ENCODE results near the gene DCAF11. TPM values are rescaled to one million over a fixed set of nuclear protein-coding genes. Genes with fewer than 3 reads are reported as not detected.
"Not testable (repeated sequence)": the region's sequence is repeated elsewhere in the genome, so short reads cannot be mapped to it uniquely, and the experiment has no call there.

The DCAF11 gene
- total RNA-seq, 1 experiment from 2014 or later = 68.2 TPM

DNA sequence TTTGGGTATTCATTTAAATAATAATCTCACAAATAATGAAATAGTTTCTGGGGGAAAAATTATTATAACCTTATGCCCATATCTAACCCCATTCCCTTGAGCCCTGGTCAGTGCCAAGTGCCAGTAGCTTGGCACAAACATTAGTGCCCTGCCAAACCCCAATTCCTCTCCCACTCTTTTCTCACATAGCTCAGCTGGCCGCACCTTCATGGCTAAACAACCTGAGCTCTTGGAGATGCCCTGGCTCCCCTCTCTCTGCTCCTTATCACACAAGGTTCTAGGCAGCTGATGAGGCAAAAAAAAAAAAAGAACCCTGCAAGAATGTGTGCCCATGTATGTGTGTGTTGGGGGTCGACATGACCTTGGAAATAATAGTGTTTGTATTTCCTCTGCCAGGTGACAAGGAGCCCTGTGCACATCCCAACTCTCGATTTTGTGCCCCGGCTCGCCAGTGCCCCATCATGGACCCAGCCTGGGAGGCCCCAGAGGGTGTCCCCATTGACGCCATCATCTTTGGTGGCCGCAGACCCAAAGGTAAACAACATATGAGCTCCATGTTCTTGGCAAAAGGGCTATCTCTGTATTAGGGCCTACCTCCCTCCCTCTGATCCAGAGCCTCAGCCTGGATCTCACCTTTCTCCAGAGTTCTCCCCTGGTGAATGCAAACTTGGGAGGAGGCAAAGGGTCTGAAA lies 12.1 kb upstream of the DCAF11 start:
- no peak overlapping the region for H3K4me2 ChIP-seq (ENCODE audit: low read length)
- no peaks in the 10 kb centered on the region for H3K27me3 ChIP-seq (ENCODE audit: low read length)
- H3F3A ChIP-seq (ENCODE audit: low read length, unreplicated experiment) = no peaks in the 10 kb centered on the region
- H2AFZ ChIP-seq (ENCODE audit: low read length) = no peak overlapping the region
- no peaks in the 10 kb centered on the region for H3K36me3 ChIP-seq (ENCODE audit: low read depth, low read length)
- H3K79me2 ChIP-seq (ENCODE audit: low read length) = no peaks in the 10 kb centered on the region
- H3K9ac ChIP-seq (ENCODE audit: low read length) = no peak overlapping the region
- no peak for ATAC-seq
- no peaks in the 10 kb centered on the region for H3K9me2 ChIP-seq (replicated peaks; ENCODE audit: low read length)
- intact Hi-C loops (cut with micrococcal nuclease) = no loop called here
- ChIA-PET POLR2A (ENCODE audit: unreplicated experiment) (no interaction called here), CTCF (no interaction called here)
- peaks cover 3% of the 10 kb centered on the region; the same call in 1 of the 2 replicates for H3K4me1 ChIP-seq (ENCODE audit: insufficient read depth, low read length)
- no peak for DNase-seq
- H3K27ac ChIP-seq (ENCODE audit: low read length) = no peak overlapping the region
- no peaks in the 10 kb centered on the region for H4K20me1 ChIP-seq (ENCODE audit: low read length)
- no peaks in the 10 kb centered on the region for H3K9me3 ChIP-seq (ENCODE audit: low read length)
- no TSS peak for BruUV-seq (replicated peaks)
- H3K4me3 ChIP-seq (ENCODE audit: low read length) = no peak overlapping the region
- TF ChIP-seq EZH2phosphoT487 (IDR thresholded peaks at IDR 0.05; ENCODE audit: borderline replicate concordance, low read length) (no peak), EZH2 (IDR thresholded peaks at IDR 0.05; ENCODE audit: low read length, unreplicated experiment) (no peak)
- TF ChIP-seq, protein P1, sequence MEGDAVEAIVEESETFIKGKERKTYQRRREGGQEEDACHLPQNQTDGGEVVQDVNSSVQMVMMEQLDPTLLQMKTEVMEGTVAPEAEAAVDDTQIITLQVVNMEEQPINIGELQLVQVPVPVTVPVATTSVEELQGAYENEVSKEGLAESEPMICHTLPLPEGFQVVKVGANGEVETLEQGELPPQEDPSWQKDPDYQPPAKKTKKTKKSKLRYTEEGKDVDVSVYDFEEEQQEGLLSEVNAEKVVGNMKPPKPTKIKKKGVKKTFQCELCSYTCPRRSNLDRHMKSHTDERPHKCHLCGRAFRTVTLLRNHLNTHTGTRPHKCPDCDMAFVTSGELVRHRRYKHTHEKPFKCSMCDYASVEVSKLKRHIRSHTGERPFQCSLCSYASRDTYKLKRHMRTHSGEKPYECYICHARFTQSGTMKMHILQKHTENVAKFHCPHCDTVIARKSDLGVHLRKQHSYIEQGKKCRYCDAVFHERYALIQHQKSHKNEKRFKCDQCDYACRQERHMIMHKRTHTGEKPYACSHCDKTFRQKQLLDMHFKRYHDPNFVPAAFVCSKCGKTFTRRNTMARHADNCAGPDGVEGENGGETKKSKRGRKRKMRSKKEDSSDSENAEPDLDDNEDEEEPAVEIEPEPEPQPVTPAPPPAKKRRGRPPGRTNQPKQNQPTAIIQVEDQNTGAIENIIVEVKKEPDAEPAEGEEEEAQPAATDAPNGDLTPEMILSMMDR (conservative IDR thresholded peaks at IDR 0.05; ENCODE audit: low read depth, low read length) = no peak

DNA sequence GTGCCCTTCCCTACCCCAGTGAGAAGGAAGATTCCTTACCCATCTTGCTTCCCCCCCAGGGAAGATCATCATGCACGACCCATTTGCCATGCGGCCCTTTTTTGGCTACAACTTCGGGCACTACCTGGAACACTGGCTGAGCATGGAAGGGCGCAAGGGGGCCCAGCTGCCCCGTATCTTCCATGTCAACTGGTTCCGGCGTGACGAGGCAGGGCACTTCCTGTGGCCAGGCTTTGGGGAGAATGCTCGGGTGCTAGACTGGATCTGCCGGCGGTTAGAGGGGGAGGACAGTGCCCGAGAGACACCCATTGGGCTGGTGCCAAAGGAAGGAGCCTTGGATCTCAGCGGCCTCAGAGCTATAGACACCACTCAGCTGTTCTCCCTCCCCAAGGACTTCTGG lies 11.1 kb upstream of the DCAF11 start:
- no peaks in the 10 kb centered on the region for H3K27me3 ChIP-seq (ENCODE audit: low read length)
- DNase-seq (no peak), ATAC-seq (no peak)
- H3F3A ChIP-seq (ENCODE audit: low read length, unreplicated experiment) = no peaks in the 10 kb centered on the region
- BruUV-seq (replicated peaks) = TSS peak; percentile 12
- H3K9me2 ChIP-seq (replicated peaks; ENCODE audit: low read length) = no peaks in the 10 kb centered on the region
- ChIA-PET CTCF (no interaction called here), POLR2A (ENCODE audit: unreplicated experiment) (no interaction called here)
- H3K36me3 ChIP-seq (ENCODE audit: low read depth, low read length) = no peaks in the 10 kb centered on the region
- H3K27ac ChIP-seq (ENCODE audit: low read length) = no peak overlapping the region
- peaks cover 4% of the 10 kb centered on the region; the same call in 1 of the 2 replicates for H3K4me1 ChIP-seq (ENCODE audit: insufficient read depth, low read length)
- intact Hi-C loops (cut with micrococcal nuclease) = no loop called here
- H2AFZ ChIP-seq (ENCODE audit: low read length) = no peak overlapping the region
- no peak overlapping the region for H3K9ac ChIP-seq (ENCODE audit: low read length)
- H3K4me2 ChIP-seq (ENCODE audit: low read length) = no peak overlapping the region
- H3K79me2 ChIP-seq (ENCODE audit: low read length) = no peaks in the 10 kb centered on the region
- TF ChIP-seq, protein P1 (conservative IDR thresholded peaks at IDR 0.05; ENCODE audit: low read depth, low read length) = no peak
- TF ChIP-seq EZH2 (IDR thresholded peaks at IDR 0.05; ENCODE audit: low read length, unreplicated experiment) = no peak
- no peak for TF ChIP-seq EZH2phosphoT487 (IDR thresholded peaks at IDR 0.05; ENCODE audit: borderline replicate concordance, low read length)
- no peaks in the 10 kb centered on the region for H3K9me3 ChIP-seq (ENCODE audit: low read length)
- no peaks in the 10 kb centered on the region for H4K20me1 ChIP-seq (ENCODE audit: low read length)
- no peak overlapping the region for H3K4me3 ChIP-seq (ENCODE audit: low read length)

DNA sequence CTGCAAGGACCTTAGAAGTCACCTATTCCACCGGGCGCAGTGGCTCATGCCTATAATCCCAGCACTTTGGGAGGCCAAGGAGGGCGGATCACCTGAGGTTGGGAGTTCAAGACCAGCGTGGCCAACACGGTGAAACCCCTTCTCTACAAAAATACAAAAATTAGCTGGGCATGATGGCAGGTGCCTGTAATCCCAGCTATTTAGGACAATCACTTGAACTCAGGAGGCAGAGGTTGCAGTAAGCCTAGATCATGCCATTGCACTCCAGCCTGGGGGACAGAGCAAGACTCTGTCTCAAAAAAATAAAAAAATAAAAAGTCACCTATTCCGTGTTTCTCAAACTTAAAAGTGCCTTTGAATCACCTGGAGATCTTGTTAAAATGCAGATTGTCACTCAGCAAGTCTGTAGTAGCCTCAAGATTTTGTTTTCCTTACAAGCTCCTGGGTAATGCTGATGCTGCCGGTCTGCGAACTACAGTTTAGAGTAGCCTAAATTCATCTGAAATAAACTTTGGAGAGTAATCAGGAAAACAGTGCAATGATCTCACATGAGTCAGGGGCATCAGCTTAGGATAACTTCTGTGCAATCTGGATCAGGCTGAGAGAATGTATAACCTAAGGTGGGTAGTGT lies 8.9 kb upstream of the DCAF11 start:
- H3K4me2 ChIP-seq (ENCODE audit: low read length); H3K27me3 ChIP-seq (ENCODE audit: low read length); H4K20me1 ChIP-seq (ENCODE audit: low read length); CTCF ChIA-PET; H2AFZ ChIP-seq (ENCODE audit: low read length); H3F3A ChIP-seq (ENCODE audit: low read length, unreplicated experiment); H3K4me1 ChIP-seq (ENCODE audit: insufficient read depth, low read length); H3K79me2 ChIP-seq (ENCODE audit: low read length); H3K36me3 ChIP-seq (ENCODE audit: low read depth, low read length); DNase-seq; H3K9me2 ChIP-seq (replicated peaks; ENCODE audit: low read length); ATAC-seq; H3K4me3 ChIP-seq (ENCODE audit: low read length); H3K9me3 ChIP-seq (ENCODE audit: low read length); H3K9ac ChIP-seq (ENCODE audit: low read length); BruUV-seq (replicated peaks); H3K27ac ChIP-seq (ENCODE audit: low read length): not testable (repeated sequence)
- POLR2A ChIA-PET (ENCODE audit: unreplicated experiment) = interaction anchor here (0.6 kb wide), 1 partner anchor 55 kb away, joined by 3 read pairs; no protein-coding TSS in a partner anchor
- intact Hi-C loops (cut with micrococcal nuclease) = loop anchor here (5.0 kb wide), 1 partner anchor 93 kb away; no protein-coding TSS in a partner anchor
